ENCODE data around the gene HEXB. TPM values are rescaled to one million over a fixed set of nuclear protein-coding genes. Genes with fewer than 3 reads are reported as not detected.

HEXB gene
- total RNA-seq, 5 donors from 2014 or later (not counting 1 experiment from before 2014, with no cell fraction given): 32.5 to 52.0 (median 44.0) TPM

DNA sequence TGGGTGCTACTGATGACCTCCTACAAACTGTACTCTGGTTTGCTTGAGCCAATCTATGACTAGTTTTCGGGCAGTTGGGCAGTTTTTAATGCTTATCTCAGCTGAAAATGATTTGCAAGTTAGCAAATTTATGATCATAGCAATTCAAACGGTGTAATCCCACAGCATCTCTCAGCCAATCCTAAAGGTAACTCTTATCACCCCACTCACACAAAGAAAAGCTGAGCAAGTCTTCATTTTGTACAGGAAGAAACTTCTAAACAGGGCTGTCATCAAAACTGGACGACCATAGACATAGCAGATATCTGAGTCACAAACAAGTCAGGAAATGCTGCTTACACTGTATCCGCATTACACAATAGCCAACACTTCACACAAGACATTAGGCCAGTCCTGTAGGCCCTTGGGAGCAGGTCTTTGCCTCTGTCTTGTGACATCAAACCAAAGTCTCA is 41.9 kb upstream of the HEXB start:
- H3K4me3 ChIP-seq (ENCODE audit: control insufficient read depth in 1 of 2, extremely low read depth in 1 of 2, low read length in 1 of 2): no peak overlapping the region
- no peak for DNase-seq

DNA sequence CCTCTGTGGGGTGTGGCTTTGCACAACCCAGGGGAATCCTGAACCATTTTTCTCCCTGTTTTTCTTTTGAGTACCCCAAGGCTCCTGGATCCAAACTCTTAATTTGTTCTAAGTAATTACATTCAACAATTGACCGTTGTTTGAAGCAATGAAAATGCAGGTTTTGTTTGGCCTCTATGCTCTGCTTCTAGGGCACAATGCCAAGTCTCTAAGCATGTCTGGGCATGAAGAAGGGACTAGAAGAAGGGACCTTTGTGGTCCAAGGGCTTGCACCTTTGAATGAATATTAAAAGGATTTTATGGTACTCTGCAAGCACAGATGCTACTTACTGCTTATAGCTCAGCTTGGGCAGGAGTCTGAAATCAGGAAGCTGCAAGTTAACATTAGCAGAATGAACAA is 37.9 kb upstream of the HEXB start:
- no peaks in the 10 kb centered on the region for H3K9me3 Mint-ChIP-seq
- H3K27me3 Mint-ChIP-seq: peaks cover 8% of the 10 kb centered on the region in 2 donors
- no peak overlapping the region for H3K27ac Mint-ChIP-seq
- peaks cover 2 to 6% (median 2%) of the 10 kb centered on the region in 3 donors for H3K4me1 Mint-ChIP-seq
- POLR2A ChIA-PET: no interaction called here
- H3K27me3 ChIP-seq (replicated peaks in 1 of 2; ENCODE audit: control insufficient read depth in 2 of 2, extremely low read depth in 1 of 2, insufficient read depth in 2 of 2, low read length in 1 of 2): peaks cover 0 to 7% of the 10 kb centered on the region in 2 experiments
- WGBS (ENCODE audit: insufficient coverage): 100% methylated on average over 1 of the region's 1 CpG
- DNase-seq (no peak), ATAC-seq (replicated peaks in 1 of 4) (no peak)
- no peaks in the 10 kb centered on the region for H3K36me3 ChIP-seq (ENCODE audit: control insufficient read depth in 2 of 2, extremely low read depth in 1 of 2, insufficient read depth in 1 of 2, low read length in 1 of 2)
- no peak overlapping the region for H3K27ac ChIP-seq (ENCODE audit: low read length)
- H3K36me3 Mint-ChIP-seq: no peaks in the 10 kb centered on the region
- CTCF ChIA-PET: interaction anchor here (0.5 to 1.5 kb wide), 8 partner anchors 16 to 863 kb away, joined by 3 to 7 read pairs (median 3); no protein-coding TSS in a partner anchor
- H3K4me3 ChIP-seq (ENCODE audit: control insufficient read depth in 1 of 2, extremely low read depth in 1 of 2, low read length in 1 of 2): no peak overlapping the region
- H3K4me3 Mint-ChIP-seq: no peak overlapping the region
- H3K9me3 ChIP-seq: no peaks in the 10 kb centered on the region
- H3K4me1 ChIP-seq (ENCODE audit: control insufficient read depth in 1 of 2, extremely low read depth in 1 of 2, insufficient read depth in 2 of 2, low read length in 2 of 2): peaks cover 0 to 3% of the 10 kb centered on the region in 2 experiments

More for the DNA sequence above, 41.9 kb upstream of the HEXB start:
- Mint-ChIP-seq H3K4me1 (peaks cover 28 to 38% (median 28%) of the 10 kb centered on the region in 3 donors), H3K9me3 (no peaks in the 10 kb centered on the region), H3K4me3 (no peak overlapping the region), H3K27ac (no peak overlapping the region), H3K27me3 (peaks cover 3 to 4% of the 10 kb centered on the region in 2 donors), H3K36me3 (no peaks in the 10 kb centered on the region)
- Histone ChIP-seq H3K27ac (ENCODE audit: low read length) (no peak overlapping the region), H3K9me3 (no peaks in the 10 kb centered on the region), H3K36me3 (ENCODE audit: control insufficient read depth in 2 of 2, extremely low read depth in 1 of 2, insufficient read depth in 1 of 2, low read length in 1 of 2) (no peaks in the 10 kb centered on the region), H3K4me1 (ENCODE audit: control insufficient read depth in 1 of 2, extremely low read depth in 1 of 2, insufficient read depth in 2 of 2, low read length in 2 of 2) (peaks cover 12 to 30% of the 10 kb centered on the region in 2 experiments), H3K27me3 (replicated peaks in 1 of 2; ENCODE audit: control insufficient read depth in 2 of 2, extremely low read depth in 1 of 2, insufficient read depth in 2 of 2, low read length in 1 of 2) (peaks cover 0 to 19% of the 10 kb centered on the region in 2 experiments)
- ATAC-seq (replicated peaks in 1 of 4): no peak
- CTCF ChIA-PET: interaction anchor here (0.8 to 1.7 kb wide), 4 partner anchors 14 to 741 kb away, joined by 3 to 5 read pairs (median 4); no protein-coding TSS in a partner anchor
- POLR2A ChIA-PET: interaction anchor here in 1 of 2 donors (0.6 kb wide), 1 partner anchor 125 kb away, joined by 3 read pairs; no protein-coding TSS in a partner anchor
- WGBS (ENCODE audit: insufficient coverage): 71% methylated on average over 4 of the region's 4 CpGs

- no peaks in the 10 kb centered on the region for H3K36me3 ChIP-seq (ENCODE audit: control insufficient read depth in 2 of 2, extremely low read depth in 1 of 2, insufficient read depth in 1 of 2, low read length in 1 of 2)
- Mint-ChIP-seq H3K4me1 (no peaks in the 10 kb centered on the region), H3K36me3 (no peaks in the 10 kb centered on the region), H3K4me3 (no peak overlapping the region), H3K27me3 (peaks cover 8% of the 10 kb centered on the region in 2 donors), H3K9me3 (no peaks in the 10 kb centered on the region), H3K27ac (no peak overlapping the region)
- peaks cover 0 to 7% of the 10 kb centered on the region in 2 experiments for H3K27me3 ChIP-seq (replicated peaks in 1 of 2; ENCODE audit: control insufficient read depth in 2 of 2, extremely low read depth in 1 of 2, insufficient read depth in 2 of 2, low read length in 1 of 2)
- no peaks in the 10 kb centered on the region for H3K9me3 ChIP-seq
- H3K4me3 ChIP-seq (ENCODE audit: control insufficient read depth in 1 of 2, extremely low read depth in 1 of 2, low read length in 1 of 2): no peak overlapping the region
- no peaks in the 10 kb centered on the region for H3K4me1 ChIP-seq (ENCODE audit: control insufficient read depth in 1 of 2, extremely low read depth in 1 of 2, insufficient read depth in 2 of 2, low read length in 2 of 2)
- WGBS (ENCODE audit: insufficient coverage): 38% methylated on average over 4 of the region's 6 CpGs
- ChIA-PET CTCF (interaction anchor here (0.5 to 1.9 kb wide), 9 partner anchors 12 to 1058 kb away, joined by 3 to 27 read pairs (median 4); no protein-coding TSS in a partner anchor), POLR2A (no interaction called here)
- ATAC-seq (replicated peaks in 1 of 4) (peak; percentile 66 to 75 (median 72)), DNase-seq (peak in 7 of 35 experiments; percentile 7 to 78 (median 21))
- no peak overlapping the region for H3K27ac ChIP-seq (ENCODE audit: low read length)
Observed at GRCh38 chr5:74648835-74649293, 36.2 kb upstream of the HEXB start.

DNA sequence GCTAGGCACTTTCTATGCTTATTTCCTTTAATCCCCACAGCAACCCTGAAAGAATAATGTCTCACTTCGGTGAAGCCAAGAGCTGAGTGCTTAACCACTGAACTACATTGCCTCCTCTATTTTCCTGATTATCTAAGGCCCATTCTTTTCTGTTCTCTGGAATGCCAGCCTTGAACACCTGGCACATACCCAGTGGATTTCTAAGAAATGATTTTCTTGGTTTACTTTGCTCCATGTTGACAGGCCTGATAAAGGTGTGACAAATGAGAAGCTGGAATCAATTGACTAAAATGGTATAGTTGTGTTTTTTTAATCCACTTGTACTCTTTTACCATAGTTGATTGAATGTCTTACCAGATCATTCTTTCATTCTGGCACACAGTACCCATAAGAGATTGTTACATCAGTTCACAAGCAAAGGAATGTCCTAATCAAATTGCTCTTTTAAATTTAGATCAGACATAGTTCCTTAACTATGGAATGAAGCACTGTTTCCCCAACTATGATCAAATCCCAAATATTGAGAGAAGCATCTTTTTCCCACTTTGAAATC is 35.5 kb upstream of the HEXB start:
- no peak overlapping the region for H3K4me3 ChIP-seq (ENCODE audit: control insufficient read depth in 1 of 2, extremely low read depth in 1 of 2, low read length in 1 of 2)
- no peak overlapping the region for H3K4me3 Mint-ChIP-seq
- H3K4me1 ChIP-seq (ENCODE audit: control insufficient read depth in 1 of 2, extremely low read depth in 1 of 2, insufficient read depth in 2 of 2, low read length in 2 of 2): no peaks in the 10 kb centered on the region
- peaks cover 0 to 3% of the 10 kb centered on the region in 2 experiments for H3K27me3 ChIP-seq (replicated peaks in 1 of 2; ENCODE audit: control insufficient read depth in 2 of 2, extremely low read depth in 1 of 2, insufficient read depth in 2 of 2, low read length in 1 of 2)
- no peak overlapping the region for H3K27ac Mint-ChIP-seq
- no peak overlapping the region for H3K27ac ChIP-seq (ENCODE audit: low read length)
- 67% methylated on average over 1 of the region's 1 CpG for WGBS (ENCODE audit: insufficient coverage)
- ATAC-seq (replicated peaks in 1 of 4): no peak
- H3K4me1 Mint-ChIP-seq: no peaks in the 10 kb centered on the region
- no peaks in the 10 kb centered on the region for H3K9me3 ChIP-seq
- ChIA-PET CTCF (interaction anchor here (0.5 to 1.9 kb wide), 12 partner anchors 8 to 1421 kb away, joined by 3 to 27 read pairs (median 4); no protein-coding TSS in a partner anchor), POLR2A (no interaction called here)
- no peak for DNase-seq
- H3K27me3 Mint-ChIP-seq: peaks cover 8% of the 10 kb centered on the region in 2 donors
- H3K36me3 ChIP-seq (ENCODE audit: control insufficient read depth in 2 of 2, extremely low read depth in 1 of 2, insufficient read depth in 1 of 2, low read length in 1 of 2): no peaks in the 10 kb centered on the region
- no peaks in the 10 kb centered on the region for H3K36me3 Mint-ChIP-seq
- H3K9me3 Mint-ChIP-seq: no peaks in the 10 kb centered on the region

DNA sequence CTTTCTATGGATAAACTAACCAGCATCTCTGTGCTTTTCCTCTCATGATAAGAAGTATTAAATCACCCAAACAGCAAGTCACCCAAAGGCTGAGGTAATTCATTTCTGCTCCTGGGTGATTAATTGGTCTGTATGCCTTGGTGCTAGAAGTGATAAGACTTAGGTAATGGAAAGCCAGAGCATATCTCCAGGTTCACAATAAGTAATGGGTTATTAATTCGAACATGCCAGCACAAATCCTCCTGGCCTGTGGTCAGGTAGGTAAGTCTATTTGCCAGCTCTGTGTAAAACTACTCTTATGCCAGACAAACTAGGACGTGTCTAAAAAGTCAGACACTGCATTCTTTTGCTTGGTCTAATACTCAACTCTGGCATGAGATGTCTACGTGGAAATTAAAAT is 33.3 kb upstream of the HEXB start:
- no peak overlapping the region for H3K27ac Mint-ChIP-seq
- Histone ChIP-seq H3K4me1 (ENCODE audit: control insufficient read depth in 1 of 2, extremely low read depth in 1 of 2, insufficient read depth in 2 of 2, low read length in 2 of 2) (no peaks in the 10 kb centered on the region), H3K27ac (ENCODE audit: low read length) (no peak overlapping the region), H3K4me3 (ENCODE audit: control insufficient read depth in 1 of 2, extremely low read depth in 1 of 2, low read length in 1 of 2) (no peak overlapping the region), H3K36me3 (ENCODE audit: control insufficient read depth in 2 of 2, extremely low read depth in 1 of 2, insufficient read depth in 1 of 2, low read length in 1 of 2) (no peaks in the 10 kb centered on the region), H3K27me3 (replicated peaks in 1 of 2; ENCODE audit: control insufficient read depth in 2 of 2, extremely low read depth in 1 of 2, insufficient read depth in 2 of 2, low read length in 1 of 2) (peaks cover 0 to 3% of the 10 kb centered on the region in 2 experiments), H3K9me3 (no peaks in the 10 kb centered on the region)
- no peaks in the 10 kb centered on the region for H3K4me1 Mint-ChIP-seq
- peaks cover 8% of the 10 kb centered on the region in 2 donors for H3K27me3 Mint-ChIP-seq
- POLR2A ChIA-PET: no interaction called here
- no peak overlapping the region for H3K4me3 Mint-ChIP-seq
- H3K9me3 Mint-ChIP-seq: no peaks in the 10 kb centered on the region
- no CpG with 5 or more reads among the region's 3 CpGs for WGBS (ENCODE audit: insufficient coverage)
- H3K36me3 Mint-ChIP-seq: no peaks in the 10 kb centered on the region
- no peak for ATAC-seq (replicated peaks in 1 of 4)
- CTCF ChIA-PET: interaction anchor here in 1 of 2 donors (0.6 kb wide), 1 partner anchor 428 kb away, joined by 3 read pairs; no protein-coding TSS in a partner anchor
- no peak for DNase-seq

- Histone ChIP-seq H3K4me3 (ENCODE audit: control insufficient read depth in 1 of 2, extremely low read depth in 1 of 2, low read length in 1 of 2) (no peak overlapping the region), H3K4me1 (ENCODE audit: control insufficient read depth in 1 of 2, extremely low read depth in 1 of 2, insufficient read depth in 2 of 2, low read length in 2 of 2) (no peaks in the 10 kb centered on the region), H3K27ac (ENCODE audit: low read length) (no peak overlapping the region), H3K36me3 (ENCODE audit: control insufficient read depth in 2 of 2, extremely low read depth in 1 of 2, insufficient read depth in 1 of 2, low read length in 1 of 2) (no peaks in the 10 kb centered on the region), H3K27me3 (replicated peaks in 1 of 2; ENCODE audit: control insufficient read depth in 2 of 2, extremely low read depth in 1 of 2, insufficient read depth in 2 of 2, low read length in 1 of 2) (peaks cover 0 to 3% of the 10 kb centered on the region in 2 experiments), H3K9me3 (no peaks in the 10 kb centered on the region)
- Mint-ChIP-seq H3K36me3 (no peaks in the 10 kb centered on the region), H3K4me1 (no peaks in the 10 kb centered on the region), H3K4me3 (no peak overlapping the region), H3K9me3 (no peaks in the 10 kb centered on the region), H3K27me3 (peaks cover 12 to 13% of the 10 kb centered on the region in 2 donors), H3K27ac (no peak overlapping the region)
- POLR2A ChIA-PET: no interaction called here
- DNase-seq: no peak
- no peak for ATAC-seq (replicated peaks in 1 of 4)
- CTCF ChIA-PET: interaction anchor here in 1 of 2 donors (1.0 kb wide), 1 partner anchor 1061 kb away, joined by 4 read pairs; no protein-coding TSS in a partner anchor
- no CpG with 5 or more reads among the region's 3 CpGs for WGBS (ENCODE audit: insufficient coverage)
Observed at GRCh38 chr5:74652576-74652975, 32.5 kb upstream of the HEXB start.

All from T-cell (primary cell).